ENCODE results near the gene CABP7. TPM values are rescaled to one million over a fixed set of nuclear protein-coding genes. Genes with fewer than 3 reads are reported as not detected.

The CABP7 gene
- total RNA-seq, 1 donor from 2014 or later, result not detected

DNA sequence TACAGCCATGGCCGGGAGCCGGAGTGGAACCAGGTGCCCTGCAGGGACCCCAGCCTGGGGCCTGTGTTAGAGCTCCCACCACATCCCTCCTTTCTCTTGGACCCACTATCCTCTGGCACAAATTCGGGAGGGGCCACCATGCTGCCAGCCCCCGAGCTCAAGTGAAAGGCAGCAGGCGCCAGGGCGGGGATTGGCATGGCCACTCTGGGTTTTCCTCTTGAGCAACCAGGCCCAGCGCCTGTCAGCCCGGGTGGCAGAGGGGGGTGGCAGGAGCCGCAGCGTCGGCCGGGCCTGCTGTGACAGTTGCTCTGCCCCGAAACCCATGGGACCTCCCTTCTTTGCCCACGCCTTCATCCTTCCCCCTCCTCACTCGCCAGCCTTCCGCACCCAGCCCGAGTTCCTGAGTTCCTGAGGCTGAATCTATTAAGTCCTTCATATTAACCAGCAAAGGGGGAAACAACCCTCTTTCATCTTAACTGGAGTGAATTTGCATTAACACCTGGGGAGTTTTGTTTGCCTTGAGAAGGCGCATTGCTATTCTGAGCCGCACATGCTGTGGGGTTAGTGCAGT lies 16.8 kb upstream of the CABP7 start:
- no peak for DNase-seq (ENCODE audit: low spot score in 2 of 2)
- no peaks in the 10 kb centered on the region for H3K36me3 ChIP-seq
- TF ChIP-seq, protein P1, sequence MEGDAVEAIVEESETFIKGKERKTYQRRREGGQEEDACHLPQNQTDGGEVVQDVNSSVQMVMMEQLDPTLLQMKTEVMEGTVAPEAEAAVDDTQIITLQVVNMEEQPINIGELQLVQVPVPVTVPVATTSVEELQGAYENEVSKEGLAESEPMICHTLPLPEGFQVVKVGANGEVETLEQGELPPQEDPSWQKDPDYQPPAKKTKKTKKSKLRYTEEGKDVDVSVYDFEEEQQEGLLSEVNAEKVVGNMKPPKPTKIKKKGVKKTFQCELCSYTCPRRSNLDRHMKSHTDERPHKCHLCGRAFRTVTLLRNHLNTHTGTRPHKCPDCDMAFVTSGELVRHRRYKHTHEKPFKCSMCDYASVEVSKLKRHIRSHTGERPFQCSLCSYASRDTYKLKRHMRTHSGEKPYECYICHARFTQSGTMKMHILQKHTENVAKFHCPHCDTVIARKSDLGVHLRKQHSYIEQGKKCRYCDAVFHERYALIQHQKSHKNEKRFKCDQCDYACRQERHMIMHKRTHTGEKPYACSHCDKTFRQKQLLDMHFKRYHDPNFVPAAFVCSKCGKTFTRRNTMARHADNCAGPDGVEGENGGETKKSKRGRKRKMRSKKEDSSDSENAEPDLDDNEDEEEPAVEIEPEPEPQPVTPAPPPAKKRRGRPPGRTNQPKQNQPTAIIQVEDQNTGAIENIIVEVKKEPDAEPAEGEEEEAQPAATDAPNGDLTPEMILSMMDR (IDR thresholded peaks at IDR 0.05), result no peak
- H3K27me3 ChIP-seq, result no peaks in the 10 kb centered on the region
- intact Hi-C loops (cut with DNase I), result no loop called here
- H3K9me3 ChIP-seq, result no peaks in the 10 kb centered on the region
- no peak overlapping the region for H3K27ac ChIP-seq
- peaks cover 0 to 7% of the 10 kb centered on the region in 2 donors for H3K4me1 ChIP-seq
- H3K4me3 ChIP-seq, result no peak overlapping the region

- no peaks in the 10 kb centered on the region for H3K9me3 ChIP-seq
- H3K36me3 ChIP-seq, result no peaks in the 10 kb centered on the region
- no peak overlapping the region for H3K27ac ChIP-seq
- no peaks in the 10 kb centered on the region for H3K27me3 ChIP-seq
- H3K4me3 ChIP-seq, result no peak overlapping the region
- TF ChIP-seq, protein P1 (IDR thresholded peaks at IDR 0.05), result no peak
- DNase-seq (ENCODE audit: low spot score in 2 of 2), result no peak
- H3K4me1 ChIP-seq, result peaks cover 0 to 7% of the 10 kb centered on the region in 2 donors
- intact Hi-C loops (cut with DNase I), result no loop called here
Observed at GRCh38 chr22:29703569-29704195, 16.1 kb upstream of the CABP7 start.

DNA sequence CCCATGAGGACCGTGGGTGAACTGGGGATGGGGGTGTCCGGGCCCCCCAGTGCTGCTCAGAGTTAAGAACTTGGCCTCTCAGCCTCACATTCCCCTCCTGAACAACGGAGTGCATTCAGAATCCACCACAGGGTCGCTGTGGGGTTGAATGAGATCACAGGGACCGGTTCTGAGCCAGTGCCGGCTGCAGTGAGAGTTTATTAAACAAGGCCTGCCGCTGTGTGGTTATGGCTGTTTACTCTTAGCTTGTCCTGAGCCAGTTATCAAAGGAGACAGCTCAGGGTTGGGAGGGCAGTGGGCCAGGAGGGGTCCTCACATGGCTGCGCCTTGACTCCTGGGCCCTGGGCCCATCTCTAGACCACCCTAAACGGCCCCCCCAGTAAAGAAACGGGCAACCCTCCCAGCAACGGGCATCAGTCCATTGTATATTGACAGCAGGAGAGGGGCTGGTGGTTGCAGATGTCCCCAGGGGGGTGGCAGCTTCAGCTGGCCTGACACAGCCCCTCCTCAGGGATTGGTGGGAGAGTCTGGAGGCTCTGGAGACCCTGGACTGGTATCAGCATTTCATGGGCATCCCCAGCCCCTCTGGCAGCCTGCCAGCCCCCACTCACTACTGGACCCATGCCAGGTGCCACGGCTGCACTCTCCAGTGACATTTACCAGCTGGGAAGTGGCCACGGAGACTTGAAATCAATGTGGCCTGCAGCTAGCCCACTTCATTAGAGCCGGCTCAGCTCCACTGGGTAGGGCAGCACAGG lies 15.1 kb upstream of the CABP7 start:
- no peaks in the 10 kb centered on the region for H3K27me3 ChIP-seq
- no peak overlapping the region for H3K27ac ChIP-seq
- intact Hi-C loops (cut with DNase I), result no loop called here
- no peak overlapping the region for H3K4me3 ChIP-seq
- no peaks in the 10 kb centered on the region for H3K36me3 ChIP-seq
- DNase-seq (ENCODE audit: low spot score in 2 of 2), result no peak
- H3K9me3 ChIP-seq, result no peaks in the 10 kb centered on the region
- TF ChIP-seq, protein P1 (IDR thresholded peaks at IDR 0.05), result no peak
- peaks cover 0 to 7% of the 10 kb centered on the region in 2 donors for H3K4me1 ChIP-seq

- Histone ChIP-seq H3K36me3 (no peaks in the 10 kb centered on the region), H3K27ac (no peak overlapping the region), H3K4me1 (peaks cover 0 to 7% of the 10 kb centered on the region in 2 donors), H3K9me3 (no peaks in the 10 kb centered on the region), H3K27me3 (no peaks in the 10 kb centered on the region), H3K4me3 (no peak overlapping the region)
- TF ChIP-seq, protein P1 (IDR thresholded peaks at IDR 0.05), result no peak
- DNase-seq (ENCODE audit: low spot score in 2 of 2), result no peak
- intact Hi-C loops (cut with DNase I), result no loop called here
Observed at GRCh38 chr22:29705651-29706050, 14.2 kb upstream of the CABP7 start.

DNA sequence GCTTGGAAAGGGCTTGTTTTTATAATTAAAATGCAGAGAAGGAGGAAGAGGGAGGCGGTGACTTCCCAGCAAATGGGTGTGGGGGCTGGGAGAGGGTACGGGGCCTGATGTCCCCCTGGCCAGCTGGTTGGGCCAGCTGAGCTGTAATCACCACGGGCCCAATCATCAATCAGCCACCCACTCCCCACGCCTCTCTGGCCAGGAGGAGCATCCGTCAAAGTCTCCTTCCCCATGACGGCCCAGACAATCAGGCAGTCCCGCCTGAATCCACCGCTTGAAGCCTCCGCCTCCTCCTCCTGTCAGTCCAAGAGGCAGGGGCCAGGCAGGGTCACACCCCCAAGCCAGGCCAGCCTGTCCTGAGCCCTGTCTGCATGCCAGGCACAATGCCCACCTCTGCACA lies 13.3 kb upstream of the CABP7 start:
- peaks cover 0 to 7% of the 10 kb centered on the region in 2 donors for H3K4me1 ChIP-seq
- intact Hi-C loops (cut with DNase I), result no loop called here
- DNase-seq (ENCODE audit: low spot score in 2 of 2), result no peak
- no peaks in the 10 kb centered on the region for H3K27me3 ChIP-seq
- no peak overlapping the region for H3K27ac ChIP-seq
- TF ChIP-seq, protein P1 (IDR thresholded peaks at IDR 0.05), result no peak
- H3K9me3 ChIP-seq, result no peaks in the 10 kb centered on the region
- no peaks in the 10 kb centered on the region for H3K36me3 ChIP-seq
- H3K4me3 ChIP-seq, result no peak overlapping the region
